MG63 (cell line): ENCODE measurements around the gene PRR12. TPM values are rescaled to one million over a fixed set of nuclear protein-coding genes. Genes with fewer than 3 reads are reported as not detected.
"Not testable (repeated sequence)": the region's sequence is repeated elsewhere in the genome, so short reads cannot be mapped to it uniquely, and the experiment has no call there.

Experiments
- DNase-seq: peaks from one replicate; pipeline ENCODE4 v3.0.0-alpha.2; 2020
- H3K27me3 ChIP-seq: fragments of 250-450 bp; sonication (Bioruptor Pico); 2 replicates; pipeline ENCODE4 v1.5.1; 2020; ENCODE audit warnings: mild to moderate bottlenecking, moderate library complexity
- H3K36me3 ChIP-seq: fragments of 250-450 bp; sonication (Bioruptor Pico); 2 replicates; pipeline ENCODE4 v1.5.1; 2020; ENCODE audit warnings: mild to moderate bottlenecking, moderate library complexity
- H3K4me3 ChIP-seq: fragments of 250-450 bp; sonication (Bioruptor Pico); 2 replicates; pipeline ENCODE4 v1.5.1; 2020; ENCODE audit warnings: mild to moderate bottlenecking, moderate library complexity
- H3K9me3 ChIP-seq: fragments of 250-450 bp; sonication (Bioruptor Pico); 2 replicates; pipeline ENCODE4 v1.5.1; 2020; ENCODE audit warnings: mild to moderate bottlenecking, moderate library complexity
- total RNA-seq: library from RNA; depleted of rRNA; stranded (reverse); fragments of >200 nt; shearing (Covaris generic); gene quantifications from 2 replicates; pipeline ENCODE4 v1.2.3, GENCODE V29; 2014; ENCODE audit warnings: low replicate concordance

PRR12 gene
- total RNA-seq, 1 experiment from 2014 or later, result 1.8 TPM

GRCh38 chr19:49596954-49597702, 6.1 kb downstream of the PRR12 start:
- H3K9me3 ChIP-seq, result no peaks in the 10 kb centered on the region
- H3K27me3 ChIP-seq, result no peaks in the 10 kb centered on the region
- no peak overlapping the region for H3K4me3 ChIP-seq
- peaks cover 77% of the 10 kb centered on the region for H3K36me3 ChIP-seq
- no peak for DNase-seq

DNA sequence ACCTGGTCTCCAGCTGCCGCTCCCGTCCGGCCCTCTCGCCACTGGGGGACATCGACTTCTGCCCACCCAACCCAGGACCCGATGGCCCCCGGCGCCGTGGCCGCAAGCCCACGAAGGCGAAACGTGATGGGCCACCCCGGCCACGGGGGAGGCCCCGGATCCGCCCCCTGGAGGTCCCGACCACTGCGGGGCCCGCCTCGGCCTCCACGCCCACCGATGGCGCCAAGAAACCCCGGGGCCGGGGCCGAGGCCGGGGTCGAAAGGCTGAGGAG, 6.7 kb downstream of the PRR12 start:
- peaks cover 78% of the 10 kb centered on the region for H3K36me3 ChIP-seq
- no peak overlapping the region for H3K4me3 ChIP-seq
- H3K27me3 ChIP-seq, result no peaks in the 10 kb centered on the region
- no peak for DNase-seq
- H3K9me3 ChIP-seq, result no peaks in the 10 kb centered on the region

- Histone ChIP-seq H3K27me3 (no peaks in the 10 kb centered on the region), H3K4me3 (no peak overlapping the region), H3K9me3 (no peaks in the 10 kb centered on the region), H3K36me3 (peaks cover 81% of the 10 kb centered on the region)
- DNase-seq, result no peak
These were observed 8.7 kb downstream of the PRR12 start for GRCh38 chr19:49599378-49600295.

DNA sequence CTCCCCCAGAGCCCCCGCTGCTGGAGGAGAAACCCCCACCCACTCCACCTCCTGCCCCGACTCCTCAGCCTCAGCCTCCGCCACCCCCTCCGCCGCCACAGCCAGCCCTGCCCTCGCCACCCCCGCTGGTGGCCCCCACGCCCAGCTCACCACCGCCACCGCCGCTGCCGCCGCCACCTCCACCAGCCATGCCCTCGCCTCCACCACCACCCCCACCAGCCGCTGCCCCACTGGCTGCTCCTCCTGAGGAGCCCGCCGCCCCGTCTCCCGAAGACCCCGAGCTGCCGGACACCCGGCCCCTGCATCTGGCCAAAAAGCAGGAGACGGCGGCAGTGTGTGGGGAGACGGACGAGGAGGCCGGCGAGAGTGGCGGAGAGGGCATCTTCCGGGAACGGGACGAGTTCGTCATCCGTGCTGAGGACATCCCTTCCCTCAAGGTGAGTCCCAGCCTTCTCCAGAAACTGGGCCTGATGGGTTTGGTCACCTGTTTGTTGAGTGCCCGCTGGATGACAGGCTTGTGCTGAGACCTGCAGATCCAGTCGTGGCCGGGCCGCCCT, 10.6 kb downstream of the PRR12 start:
- H3K9me3 ChIP-seq, result no peaks in the 10 kb centered on the region
- no peak for DNase-seq
- H3K4me3 ChIP-seq, result no peak overlapping the region
- no peaks in the 10 kb centered on the region for H3K27me3 ChIP-seq
- H3K36me3 ChIP-seq, result peaks cover 78% of the 10 kb centered on the region

DNA sequence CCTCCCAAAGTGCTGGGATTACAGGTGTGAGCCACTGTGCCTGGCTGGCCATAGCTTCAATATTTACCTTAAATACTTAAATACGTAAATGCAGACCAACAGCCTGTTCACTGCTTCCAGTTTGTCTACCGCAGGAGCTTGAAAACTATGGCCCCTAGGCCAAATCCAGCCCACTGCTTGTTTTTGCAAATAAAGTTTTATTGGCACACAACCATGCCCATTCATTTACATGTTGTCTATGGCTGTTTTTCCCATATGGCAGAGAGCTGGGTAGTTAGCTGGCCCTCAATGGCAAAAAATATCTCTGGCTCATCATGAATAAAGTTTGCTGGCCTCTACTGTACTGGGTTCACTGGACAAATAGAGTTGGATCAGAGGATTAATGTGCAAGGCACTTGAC, 11.8 kb downstream of the PRR12 start:
- no peak for DNase-seq
- peaks cover 85% of the 10 kb centered on the region for H3K36me3 ChIP-seq
- no peak overlapping the region for H3K4me3 ChIP-seq
- no peaks in the 10 kb centered on the region for H3K9me3 ChIP-seq
- H3K27me3 ChIP-seq, result no peaks in the 10 kb centered on the region

- Histone ChIP-seq H3K27me3 (no peaks in the 10 kb centered on the region), H3K36me3 (peaks cover 80% of the 10 kb centered on the region)
- no peak for DNase-seq
These were observed 14.6 kb downstream of the PRR12 start for GRCh38 chr19:49605605-49606004.

DNA sequence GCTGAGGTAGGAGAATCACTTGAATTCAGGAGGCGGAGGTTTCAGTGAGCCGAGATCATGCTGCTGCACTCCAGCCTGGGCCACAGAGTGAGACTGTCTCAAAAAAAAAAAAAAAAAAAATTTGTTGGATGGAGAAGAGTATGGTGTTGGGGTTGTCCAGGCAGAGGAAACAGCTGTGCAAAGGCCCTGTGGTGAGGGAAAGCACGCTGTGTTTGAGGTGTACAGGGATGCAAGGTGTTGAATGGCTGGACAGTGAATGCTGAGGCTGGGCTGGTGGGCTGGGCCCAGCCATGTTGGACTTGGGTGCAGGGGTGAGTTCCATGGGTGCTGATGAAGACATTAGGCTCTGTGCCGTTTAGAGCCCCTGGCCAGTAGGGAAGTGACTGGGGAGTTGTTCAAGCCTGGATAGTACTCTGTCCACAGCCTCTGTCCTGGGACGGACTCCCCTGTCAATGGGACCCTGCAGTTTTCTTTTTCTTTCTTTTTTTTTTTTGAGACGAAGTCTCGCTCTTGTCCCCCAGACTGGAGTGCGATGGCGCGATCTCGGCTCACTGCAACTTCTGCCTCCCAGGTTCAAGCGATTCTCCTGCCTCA, 18.6 kb downstream of the PRR12 start:
- DNase-seq, result no peak
- Histone ChIP-seq H3K4me3 (no peak overlapping the region), H3K27me3 (no peaks in the 10 kb centered on the region), H3K36me3 (peaks cover 73% of the 10 kb centered on the region), H3K9me3 (no peaks in the 10 kb centered on the region)

More at GRCh38 chr19:49605605-49606004, 14.6 kb downstream of the PRR12 start:
- H3K9me3 ChIP-seq, result no peaks in the 10 kb centered on the region
- no peak overlapping the region for H3K4me3 ChIP-seq

- no peak overlapping the region for H3K4me3 ChIP-seq
- no peaks in the 10 kb centered on the region for H3K9me3 ChIP-seq
- DNase-seq, result peak; percentile 34
- H3K27me3 ChIP-seq, result no peaks in the 10 kb centered on the region
- H3K36me3 ChIP-seq, result peaks cover 82% of the 10 kb centered on the region
These were observed 22.4 kb downstream of the PRR12 start for GRCh38 chr19:49613374-49613773.

GRCh38 chr19:49614096-49614833, 23.3 kb downstream of the PRR12 start:
- H3K9me3 ChIP-seq, result no peaks in the 10 kb centered on the region
- H3K27me3 ChIP-seq, result no peaks in the 10 kb centered on the region
- peaks cover 78% of the 10 kb centered on the region for H3K36me3 ChIP-seq
- no peak overlapping the region for H3K4me3 ChIP-seq
- peak; percentile 49 for DNase-seq

- DNase-seq, result no peak
- H3K27me3 ChIP-seq, result no peaks in the 10 kb centered on the region
- H3K36me3 ChIP-seq, result peaks cover 75% of the 10 kb centered on the region
- no peak overlapping the region for H3K4me3 ChIP-seq
- H3K9me3 ChIP-seq, result no peaks in the 10 kb centered on the region
These were observed 24.9 kb downstream of the PRR12 start for GRCh38 chr19:49615861-49616260.

- Histone ChIP-seq H3K9me3 (no peaks in the 10 kb centered on the region), H3K27me3 (no peaks in the 10 kb centered on the region), H3K4me3 (no peak overlapping the region), H3K36me3 (peaks cover 72% of the 10 kb centered on the region)
- DNase-seq, result no peak
These were observed 25.6 kb downstream of the PRR12 start for GRCh38 chr19:49616532-49616931.

- Histone ChIP-seq H3K27me3 (no peaks in the 10 kb centered on the region), H3K36me3 (peaks cover 75% of the 10 kb centered on the region), H3K4me3 (no peak overlapping the region), H3K9me3 (no peaks in the 10 kb centered on the region)
- no peak for DNase-seq
These were observed 26.0 kb downstream of the PRR12 start for GRCh38 chr19:49616945-49617344.

GRCh38 chr19:49617860-49618259, 26.9 kb downstream of the PRR12 start:
- H3K9me3 ChIP-seq, H3K4me3 ChIP-seq, DNase-seq, H3K27me3 ChIP-seq: not testable (repeated sequence)
- peaks cover 72% of the 10 kb centered on the region for H3K36me3 ChIP-seq

GRCh38 chr19:49624967-49625910, 34.3 kb downstream of the PRR12 start:
- H3K36me3 ChIP-seq, result peaks cover 39% of the 10 kb centered on the region
- no peak overlapping the region for H3K4me3 ChIP-seq
- H3K9me3 ChIP-seq, result no peaks in the 10 kb centered on the region
- H3K27me3 ChIP-seq, result no peaks in the 10 kb centered on the region
- no peak for DNase-seq

GRCh38 chr19:49626226-49626625, 35.2 kb downstream of the PRR12 start:
- no peak for DNase-seq
- H3K27me3 ChIP-seq, result no peaks in the 10 kb centered on the region
- no peak overlapping the region for H3K4me3 ChIP-seq
- peaks cover 37% of the 10 kb centered on the region for H3K36me3 ChIP-seq
- no peaks in the 10 kb centered on the region for H3K9me3 ChIP-seq

GRCh38 chr19:49629659-49630058, 38.7 kb downstream of the PRR12 start:
- H3K9me3 ChIP-seq, result no peaks in the 10 kb centered on the region
- no peak overlapping the region for H3K4me3 ChIP-seq
- no peaks in the 10 kb centered on the region for H3K27me3 ChIP-seq
- DNase-seq, result no peak
- H3K36me3 ChIP-seq, result peaks cover 22% of the 10 kb centered on the region
